ENCODE results near the gene ADPRH.
"Not testable (repeated sequence)": the region's sequence is repeated elsewhere in the genome, so short reads cannot be mapped to it uniquely, and the experiment has no call there.

Gene ADPRH

GRCh38 chr3:119559441-119559963 lies 19.8 kb upstream of the ADPRH start, which contains the start of gene CD80:
Gene CD80 (minus strand): TSS chr3:119559614. CDS start chr3:119557728, 1,886 bp downstream.
- peak; percentile 14 for DNase-seq (ENCODE audit: low read depth)

DNA sequence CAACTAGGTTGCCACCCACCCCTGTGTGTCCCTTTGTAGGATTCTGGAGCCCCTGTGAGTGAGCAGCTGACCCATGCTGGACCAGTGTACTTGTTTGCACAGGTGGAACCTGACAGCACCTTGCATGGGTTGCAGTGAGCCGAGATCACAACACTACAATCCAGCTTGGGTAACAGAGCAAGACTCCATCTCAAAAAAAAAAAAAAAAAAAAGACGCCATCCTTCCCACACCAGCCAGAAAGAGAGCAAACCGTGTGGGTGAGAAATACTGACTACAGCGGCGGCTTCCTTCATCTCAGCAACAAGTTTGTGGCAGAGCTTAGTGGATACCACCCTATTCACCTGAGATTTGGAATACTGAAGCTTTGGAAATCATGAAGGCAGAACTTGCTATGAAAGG lies 19.1 kb upstream of the ADPRH start:
- DNase-seq (ENCODE audit: low read depth), result no peak

GRCh38 chr3:119562307-119562961 lies 16.9 kb upstream of the ADPRH start:
- peak; percentile 37 for DNase-seq (ENCODE audit: low read depth)

DNA sequence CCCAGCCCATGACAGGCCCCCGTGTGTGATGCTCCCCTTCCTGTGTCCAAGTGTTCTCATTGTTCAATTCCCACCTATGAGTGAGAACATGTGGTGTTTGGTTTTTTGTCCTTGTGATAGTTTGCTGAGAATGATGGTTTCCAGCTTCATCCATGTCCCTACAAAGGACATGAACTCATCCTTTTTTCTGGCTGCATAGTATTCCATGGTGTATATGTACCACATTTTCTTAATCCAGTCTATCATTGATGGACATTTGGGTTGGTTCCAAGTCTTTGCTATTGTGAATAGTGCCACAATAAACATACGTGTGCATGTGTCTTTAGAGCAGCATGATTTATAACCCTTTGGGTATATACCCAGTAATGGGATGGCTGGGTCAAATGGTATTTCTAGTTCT lies 16.0 kb upstream of the ADPRH start:
- DNase-seq (ENCODE audit: low read depth), result not testable (repeated sequence)

GRCh38 chr3:119569156-119569555 lies 10.1 kb upstream of the ADPRH start:
- no peak for DNase-seq (ENCODE audit: low read depth)

DNA sequence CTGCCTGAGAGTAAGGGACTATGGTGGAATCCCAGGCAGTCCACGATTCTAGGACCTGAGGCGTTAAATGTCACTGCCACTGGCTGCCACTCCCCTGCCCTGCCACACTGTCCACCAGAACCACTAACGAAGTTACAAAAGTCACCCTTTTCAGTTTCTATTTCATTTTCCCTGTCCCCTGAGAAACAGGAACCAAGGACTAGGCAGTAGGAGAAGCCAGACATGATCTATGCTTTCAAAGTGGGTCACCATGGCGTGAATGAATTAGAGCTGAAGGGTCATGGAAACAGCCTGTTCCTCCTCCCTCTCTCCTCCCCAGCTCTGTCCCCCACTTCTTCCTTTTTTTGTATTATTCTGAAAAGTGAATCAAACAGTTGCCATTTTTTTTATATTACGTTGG lies 9.1 kb upstream of the ADPRH start:
- DNase-seq (ENCODE audit: low read depth), result no peak

GRCh38 chr3:119571230-119571629 lies 8.1 kb upstream of the ADPRH start:
- DNase-seq (ENCODE audit: low read depth), result no peak

DNA sequence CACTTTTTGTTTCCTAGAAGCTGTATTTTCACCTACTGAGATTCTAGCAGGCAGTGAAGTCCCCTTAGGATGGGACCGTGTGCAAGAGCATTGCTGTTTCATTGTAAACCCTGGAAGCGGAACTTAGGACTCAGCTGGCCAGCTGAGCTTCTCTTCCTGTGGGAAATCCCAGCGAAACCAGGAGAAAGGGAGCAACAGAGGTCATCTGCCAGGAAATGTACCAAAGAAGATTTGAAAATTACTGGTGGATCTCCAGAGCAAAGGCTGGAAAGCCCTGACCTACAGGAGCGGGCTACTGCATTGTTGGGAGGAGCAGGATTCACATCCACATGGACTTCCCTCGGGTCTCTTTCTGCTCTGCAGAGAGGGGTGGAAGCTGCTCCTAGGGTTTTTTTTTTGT lies 7.6 kb upstream of the ADPRH start:
- no peak for DNase-seq (ENCODE audit: low read depth)

GRCh38 chr3:119575507-119575906 lies 3.8 kb upstream of the ADPRH start:
- no peak for DNase-seq (ENCODE audit: low read depth)

GRCh38 chr3:119580067-119580760 lies 922 bp downstream of the ADPRH start:
- no peak for DNase-seq (ENCODE audit: low read depth)

DNA sequence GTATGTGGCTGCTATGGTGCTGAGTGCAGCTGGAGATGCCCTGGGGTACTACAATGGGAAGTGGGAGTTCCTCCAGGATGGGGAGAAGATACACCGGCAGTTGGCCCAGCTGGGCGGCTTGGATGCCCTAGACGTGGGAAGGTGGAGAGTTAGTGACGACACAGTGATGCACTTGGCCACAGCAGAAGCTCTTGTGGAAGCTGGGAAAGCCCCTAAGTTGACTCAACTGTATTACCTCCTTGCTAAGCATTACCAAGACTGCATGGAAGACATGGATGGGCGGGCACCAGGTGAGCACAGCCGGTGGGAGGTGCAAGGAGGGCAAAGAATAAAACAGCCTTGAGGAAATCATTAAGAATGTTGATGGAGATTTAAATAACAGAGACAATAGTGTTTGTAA lies 2.9 kb downstream of the ADPRH start:
- peak; percentile 10 for DNase-seq (ENCODE audit: low read depth)

GRCh38 chr3:119585208-119585607 lies 5.9 kb downstream of the ADPRH start:
- no peak for DNase-seq (ENCODE audit: low read depth)

DNA sequence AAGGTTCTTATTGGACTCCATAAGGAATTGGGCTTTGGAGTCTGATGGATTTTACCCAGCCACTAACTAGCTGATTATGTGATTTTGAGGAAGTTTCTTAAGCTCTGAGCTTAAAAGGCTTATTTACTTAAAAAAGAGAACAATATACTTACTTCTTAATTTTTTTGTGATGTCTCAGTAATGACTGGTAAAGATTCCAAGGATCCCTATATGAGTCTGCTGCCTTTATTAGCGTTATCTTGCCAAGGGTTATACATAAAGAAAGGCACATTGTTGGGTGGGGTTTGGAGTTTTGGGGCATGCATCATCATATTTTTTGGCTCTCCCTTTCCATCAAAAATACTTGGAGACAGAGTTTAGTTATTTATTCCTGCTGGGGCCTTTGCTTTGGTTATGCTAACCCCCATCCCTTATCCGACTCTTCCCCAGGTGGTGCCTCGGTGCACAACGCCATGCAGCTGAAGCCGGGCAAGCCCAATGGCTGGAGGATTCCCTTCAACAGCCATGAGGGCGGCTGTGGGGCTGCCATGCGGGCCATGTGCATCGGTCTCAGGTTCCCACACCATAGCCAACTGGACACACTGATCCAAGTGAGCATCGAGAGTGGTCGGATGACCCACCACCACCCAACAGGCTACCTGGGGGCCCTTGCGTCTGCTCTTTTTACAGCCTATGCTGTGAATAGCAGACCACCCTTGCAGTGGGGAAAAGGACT lies 6.7 kb downstream of the ADPRH start:
- no peak for DNase-seq (ENCODE audit: low read depth)

- DNase-seq (ENCODE audit: low read depth), result no peak
Observed at GRCh38 chr3:119586733-119587172, 7.5 kb downstream of the ADPRH start.

- DNase-seq (ENCODE audit: low read depth), result no peak
Observed at GRCh38 chr3:119588112-119588511, 8.8 kb downstream of the ADPRH start.

- no peak for DNase-seq (ENCODE audit: low read depth)
Observed at GRCh38 chr3:119589102-119589773, 9.9 kb downstream of the ADPRH start.

GRCh38 chr3:119590706-119591105 lies 11.4 kb downstream of the ADPRH start:
- DNase-seq (ENCODE audit: low read depth), result no peak

DNA sequence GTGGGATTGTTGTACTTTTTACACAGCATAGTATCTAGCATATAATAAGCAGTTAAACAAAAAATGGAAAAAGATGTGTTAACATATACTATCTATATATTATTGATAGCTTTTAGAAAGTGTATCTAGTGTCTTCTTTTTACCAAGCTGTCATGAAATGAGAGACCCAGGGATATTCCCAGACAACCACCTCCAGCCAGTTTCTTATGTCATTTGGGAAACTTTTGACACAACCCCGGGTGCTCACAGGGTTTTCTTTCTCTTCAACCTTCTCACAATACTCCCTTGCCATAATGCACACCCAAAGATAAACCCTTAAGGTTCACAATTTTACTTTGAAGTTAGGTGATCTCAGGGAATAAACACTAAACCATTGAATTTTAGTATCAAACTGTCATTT lies 13.6 kb downstream of the ADPRH start:
- no peak for DNase-seq (ENCODE audit: low read depth)

DNA sequence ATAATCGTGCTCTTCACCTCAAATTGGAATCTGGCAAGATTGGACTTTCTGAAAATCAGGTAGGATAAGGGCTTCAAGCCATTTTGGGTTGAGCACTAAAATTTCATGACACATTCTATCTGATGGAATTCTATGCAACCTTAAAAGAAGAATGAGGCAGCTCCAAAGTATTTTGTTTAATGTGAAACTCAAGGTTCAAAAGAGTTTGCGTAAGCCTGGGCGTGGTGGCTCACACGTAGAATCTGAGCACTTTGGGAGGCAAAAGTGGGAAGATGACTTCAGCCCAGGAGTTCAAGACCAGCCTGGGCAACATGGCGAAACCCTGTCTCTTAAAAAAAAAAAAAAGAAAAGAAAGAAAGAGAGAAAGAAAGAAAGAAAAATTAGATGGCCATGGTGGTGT lies 14.8 kb downstream of the ADPRH start:
- no peak for DNase-seq (ENCODE audit: low read depth)

DNA sequence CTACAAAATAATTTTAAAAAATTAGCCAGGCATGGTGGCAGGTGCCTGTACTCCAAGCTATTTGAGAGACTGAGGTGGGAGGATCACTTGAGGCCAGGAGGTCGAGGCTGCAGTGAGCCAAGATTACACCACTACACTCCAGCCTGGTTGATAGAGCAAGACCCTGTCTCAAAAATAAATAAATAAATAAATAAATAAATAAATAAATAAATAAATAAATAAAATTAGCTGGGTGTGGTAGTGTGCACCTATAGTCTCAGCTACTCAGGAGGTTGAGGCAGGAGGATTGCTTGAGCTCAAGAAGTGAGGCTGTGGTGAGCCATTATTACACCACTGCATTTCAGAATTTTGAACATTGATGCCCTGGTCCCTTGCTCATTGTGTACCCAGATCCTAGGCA lies 15.6 kb downstream of the ADPRH start:
- not testable (repeated sequence) for DNase-seq (ENCODE audit: low read depth)

- no peak for DNase-seq (ENCODE audit: low read depth)
Observed at GRCh38 chr3:119595639-119596334, 16.5 kb downstream of the ADPRH start.

DNA sequence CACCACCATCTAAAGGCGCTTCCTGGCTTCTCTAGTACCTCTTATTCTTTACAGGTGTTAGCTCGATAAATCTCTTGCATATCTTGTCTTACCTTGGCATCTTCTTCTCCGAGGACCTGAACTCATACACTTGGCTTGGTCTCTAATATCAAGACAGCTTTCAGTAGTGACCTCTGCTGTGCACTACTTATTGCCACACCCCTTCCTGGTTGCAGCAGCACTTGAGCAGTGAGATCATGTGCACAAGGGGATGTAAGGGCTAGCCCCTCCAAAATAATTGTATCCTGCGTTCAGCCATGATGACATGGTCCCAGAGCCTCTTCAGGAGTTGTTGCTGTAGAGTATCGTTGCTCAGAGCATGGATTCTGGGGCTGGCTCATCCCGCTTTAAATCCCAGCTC lies 17.1 kb downstream of the ADPRH start:
- no peak for DNase-seq (ENCODE audit: low read depth)
